ENCODE data around the gene GOLGA6L4.
"Not testable (repeated sequence)": the region's sequence is repeated elsewhere in the genome, so short reads cannot be mapped to it uniquely, and the experiment has no call there.

The GOLGA6L4 gene, protein sequence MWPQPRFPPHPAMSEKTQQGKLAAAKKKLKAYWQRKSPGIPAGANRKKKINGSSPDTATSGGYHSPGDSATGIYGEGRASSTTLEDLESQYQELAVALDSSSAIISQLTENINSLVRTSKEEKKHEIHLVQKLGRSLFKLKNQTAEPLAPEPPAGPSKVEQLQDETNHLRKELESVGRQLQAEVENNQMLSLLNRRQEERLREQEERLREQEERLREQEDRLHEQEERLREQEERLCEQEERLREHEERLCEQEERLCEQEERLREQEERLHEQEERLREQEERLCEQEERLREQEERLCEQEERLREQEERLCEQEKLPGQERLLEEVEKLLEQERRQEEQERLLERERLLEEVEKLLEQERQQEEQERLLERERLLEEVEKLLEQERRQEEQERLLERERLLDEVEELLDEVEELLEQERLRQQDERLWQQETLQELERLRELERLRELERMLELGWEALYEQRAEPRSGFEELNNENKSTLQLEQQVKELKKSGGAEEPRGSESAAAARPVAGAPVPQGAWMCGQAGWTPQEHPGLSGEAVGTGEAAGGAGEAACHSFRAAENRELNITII

GRCh38 chr15:84235573-84235972 lies at the start of gene GOLGA6L4:
TSS of gene GOLGA6L4 (plus strand) at chr15:84235773. CDS start at chr15:84235835, 62 bp downstream.
- not testable (repeated sequence) for DNase-seq; H3K27me3 Mint-ChIP-seq (ENCODE audit: low read depth, poor library complexity); H3K27ac Mint-ChIP-seq; H3K4me1 Mint-ChIP-seq; H3K9me3 Mint-ChIP-seq; H3K36me3 Mint-ChIP-seq (ENCODE audit: low read depth); H3K4me3 Mint-ChIP-seq

- H3K27me3 Mint-ChIP-seq (ENCODE audit: low read depth, poor library complexity), result not testable (repeated sequence)
Measured at GRCh38 chr15:84192982-84193381, 42.6 kb upstream of the GOLGA6L4 start.

DNA sequence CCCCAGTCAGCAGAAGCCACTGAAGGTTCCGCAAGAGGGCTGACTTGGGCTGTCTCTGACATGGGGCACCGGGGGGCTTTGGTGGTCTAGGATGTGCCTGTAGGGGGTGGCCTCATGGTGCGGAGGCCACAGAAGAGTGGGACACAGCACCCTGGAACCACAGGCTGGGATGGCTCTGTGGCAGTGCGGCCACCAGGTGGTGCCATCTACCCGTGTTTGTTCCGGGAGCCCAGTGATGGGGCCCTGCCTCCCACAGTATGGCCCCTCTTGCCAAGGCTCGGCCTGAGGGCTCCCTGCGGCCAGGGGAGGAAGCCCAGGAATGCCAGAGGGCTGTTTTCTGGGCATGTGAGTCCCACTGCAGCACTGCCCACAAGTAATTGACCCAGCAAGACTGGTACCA lies 40.0 kb upstream of the GOLGA6L4 start:
- H3K27ac Mint-ChIP-seq; H3K4me3 Mint-ChIP-seq; DNase-seq; H3K27me3 Mint-ChIP-seq (ENCODE audit: low read depth, poor library complexity); H3K36me3 Mint-ChIP-seq (ENCODE audit: low read depth); H3K4me1 Mint-ChIP-seq; H3K9me3 Mint-ChIP-seq: not testable (repeated sequence)

More at GRCh38 chr15:84192982-84193381, 42.6 kb upstream of the GOLGA6L4 start:
- not testable (repeated sequence) for H3K9me3 Mint-ChIP-seq; DNase-seq; H3K36me3 Mint-ChIP-seq (ENCODE audit: low read depth); H3K4me1 Mint-ChIP-seq; H3K4me3 Mint-ChIP-seq; H3K27ac Mint-ChIP-seq

DNA sequence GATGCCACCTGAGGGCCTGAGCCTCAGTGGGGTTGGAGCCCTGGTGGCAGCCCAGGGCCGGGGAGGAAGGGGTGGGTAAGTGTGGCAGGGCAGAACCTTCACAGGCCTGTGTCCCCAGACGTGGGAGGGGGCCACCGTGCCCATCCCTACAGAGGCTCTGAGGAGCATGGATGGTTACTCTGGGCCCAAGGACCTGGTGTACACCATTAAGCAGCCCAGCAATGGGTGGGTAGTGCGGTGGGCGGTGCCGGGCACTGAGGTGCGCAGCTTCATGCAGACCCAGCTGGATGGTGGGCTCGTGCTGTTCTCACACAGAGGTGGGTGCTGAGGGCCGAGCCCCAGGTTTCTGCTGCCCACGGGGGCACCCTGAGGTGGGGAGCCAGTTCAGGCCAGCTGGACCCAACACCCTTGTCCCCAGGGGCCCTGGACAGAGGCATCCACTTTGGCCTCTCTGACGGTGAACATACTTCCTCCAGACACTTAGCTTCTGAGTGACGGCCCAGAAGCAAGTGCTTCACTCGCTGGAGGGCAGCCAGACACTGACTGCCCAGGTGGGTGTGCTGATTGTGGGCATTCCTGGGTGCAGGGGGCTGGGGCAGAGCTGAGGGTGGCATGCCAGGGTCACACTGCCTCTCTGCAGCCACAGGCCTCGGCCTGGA lies 38.9 kb upstream of the GOLGA6L4 start:
- DNase-seq; H3K27me3 Mint-ChIP-seq (ENCODE audit: low read depth, poor library complexity); H3K36me3 Mint-ChIP-seq (ENCODE audit: low read depth); H3K4me1 Mint-ChIP-seq; H3K27ac Mint-ChIP-seq; H3K4me3 Mint-ChIP-seq; H3K9me3 Mint-ChIP-seq: not testable (repeated sequence)

DNA sequence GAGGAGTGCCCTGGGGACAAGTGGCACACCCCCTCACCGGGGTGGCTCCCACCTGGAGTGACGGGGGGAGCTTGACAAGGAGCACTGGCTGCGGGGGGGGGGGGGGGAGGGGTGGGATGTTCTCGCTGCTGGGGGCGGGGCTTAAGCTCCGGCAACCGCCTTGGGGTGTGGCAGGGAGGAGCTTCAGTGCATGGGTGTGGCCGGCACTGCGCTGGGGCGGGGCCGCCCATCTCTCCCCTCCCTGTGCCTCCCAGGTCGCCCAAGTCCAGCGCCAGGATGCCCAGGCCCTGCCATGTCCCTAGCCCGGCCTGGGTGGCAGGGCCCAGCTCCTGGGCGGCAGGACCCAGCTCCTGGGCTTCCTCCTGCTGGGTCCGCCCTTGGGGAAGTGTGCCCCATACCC lies 35.7 kb upstream of the GOLGA6L4 start:
- not testable (repeated sequence) for H3K4me3 Mint-ChIP-seq; H3K9me3 Mint-ChIP-seq; H3K36me3 Mint-ChIP-seq (ENCODE audit: low read depth); H3K27ac Mint-ChIP-seq; DNase-seq; H3K4me1 Mint-ChIP-seq; H3K27me3 Mint-ChIP-seq (ENCODE audit: low read depth, poor library complexity)

DNA sequence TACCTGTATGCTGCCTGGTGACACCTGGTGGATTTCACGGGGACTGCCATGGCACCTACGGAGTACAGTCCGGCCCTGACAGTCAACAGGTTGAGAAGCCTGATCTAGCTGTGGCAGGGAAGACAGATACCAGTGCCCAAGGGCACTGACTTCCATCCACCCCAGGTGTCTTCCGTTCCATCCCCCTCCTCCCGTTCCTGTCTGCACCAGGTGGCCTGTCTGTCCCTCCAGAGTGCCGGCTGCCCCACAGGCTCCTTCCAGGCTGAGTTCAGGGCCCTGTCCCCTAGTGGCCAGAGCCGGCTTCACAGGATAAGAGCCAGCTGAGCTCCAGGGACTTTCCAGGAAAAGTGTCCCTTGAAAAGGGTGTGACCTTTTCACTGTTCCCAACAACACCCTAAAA lies 10.9 kb downstream of the GOLGA6L4 start:
- not testable (repeated sequence) for H3K9me3 Mint-ChIP-seq; H3K27me3 Mint-ChIP-seq (ENCODE audit: low read depth, poor library complexity); H3K36me3 Mint-ChIP-seq (ENCODE audit: low read depth); H3K27ac Mint-ChIP-seq; H3K4me1 Mint-ChIP-seq
- peak; percentile 43 for TF ChIP-seq CTCF (IDR thresholded peaks at IDR 0.05)
- H3K4me3 Mint-ChIP-seq, result peak overlapping the region; percentile 68
- DNase-seq, result peak; percentile 6
